T-helper 2 cell treated with Interferon-gamma antibody and Interleukin-4, amounts not matched to agents 100 ng/mL and 5 ng/mL, for 36 hours (primary cell): Measurements from ENCODE around the gene ROR1. TPM values are rescaled to one million over a fixed set of nuclear protein-coding genes. Genes with fewer than 3 reads are reported as not detected.

ENCODE experiments used
- intact Hi-C: fragments of 100-400 bp; cut with micrococcal nuclease; formaldehyde crosslinking; loops from one replicate; pipeline ENCODE4 v1.15.1; 2023
- total RNA-seq: library from RNA; stranded (reverse); gene quantifications from 2 replicates; pipeline ENCODE4 v1.2.3, GENCODE V29; 2022

The ROR1 gene
- total RNA-seq, 1 donor from 2014 or later, result not detected

- intact Hi-C loops, result no loop called here
Measured at GRCh38 chr1:63906047-63906704, 132.4 kb downstream of the ROR1 start.

DNA sequence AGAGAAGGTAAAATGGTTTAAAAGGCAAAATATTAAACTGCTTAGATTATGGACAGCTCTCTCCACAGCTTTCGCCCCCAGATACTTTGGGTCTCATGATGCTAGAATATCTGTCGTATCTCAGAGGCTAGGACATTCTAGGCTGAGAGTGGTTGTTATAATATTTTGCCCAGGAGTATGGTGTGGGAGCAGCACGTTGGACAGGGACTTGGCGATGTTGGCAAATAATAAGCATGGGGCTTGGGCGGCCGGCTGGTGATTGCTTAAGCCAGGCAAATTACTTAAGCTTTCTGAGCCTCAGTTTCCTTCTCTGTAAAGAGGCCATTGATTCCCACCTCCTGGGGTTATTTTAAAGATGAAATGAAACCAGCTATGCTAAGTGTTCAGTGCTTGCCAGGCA, 133.2 kb downstream of the ROR1 start:
- intact Hi-C loops, result no loop called here

DNA sequence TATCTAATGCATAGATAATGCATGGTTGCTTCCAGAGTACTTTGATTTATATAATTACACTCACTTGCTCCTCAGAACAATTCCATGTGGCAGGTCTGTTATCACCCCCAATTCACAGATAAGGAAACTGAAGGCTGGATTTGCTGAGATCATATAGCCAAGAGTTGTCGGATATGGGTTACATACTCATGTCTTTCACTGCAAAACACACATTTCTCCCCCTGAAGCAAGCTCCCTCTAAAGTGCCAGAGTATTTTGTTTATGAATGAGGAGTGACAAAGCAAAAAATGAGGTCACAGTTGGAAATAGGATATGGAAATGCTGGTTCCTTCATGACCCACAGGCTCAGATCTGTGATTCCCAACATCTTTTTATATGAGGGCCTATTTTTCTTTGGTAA, 134.2 kb downstream of the ROR1 start:
- intact Hi-C loops, result no loop called here

DNA sequence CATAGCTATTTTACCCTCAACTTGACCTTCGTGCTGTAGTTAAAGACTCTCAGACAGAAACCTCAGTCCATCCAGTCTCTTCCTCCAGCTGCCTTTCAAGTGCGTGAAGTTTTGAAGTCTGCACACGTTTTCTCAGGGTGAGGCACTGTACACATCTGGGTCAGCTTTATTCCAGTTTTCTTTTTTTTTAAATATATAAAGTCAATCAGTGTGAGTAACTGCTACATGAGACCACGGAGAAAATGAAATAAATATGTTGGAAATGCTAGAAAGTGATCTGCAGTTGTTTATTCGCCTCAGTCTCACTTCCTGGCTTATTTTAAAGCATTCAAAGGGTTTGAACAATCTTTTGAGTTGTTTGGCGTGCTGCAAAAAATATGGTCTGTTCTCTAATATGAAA, 135.7 kb downstream of the ROR1 start:
- intact Hi-C loops, result no loop called here

GRCh38 chr1:63911049-63911448, 137.2 kb downstream of the ROR1 start:
- intact Hi-C loops, result no loop called here

DNA sequence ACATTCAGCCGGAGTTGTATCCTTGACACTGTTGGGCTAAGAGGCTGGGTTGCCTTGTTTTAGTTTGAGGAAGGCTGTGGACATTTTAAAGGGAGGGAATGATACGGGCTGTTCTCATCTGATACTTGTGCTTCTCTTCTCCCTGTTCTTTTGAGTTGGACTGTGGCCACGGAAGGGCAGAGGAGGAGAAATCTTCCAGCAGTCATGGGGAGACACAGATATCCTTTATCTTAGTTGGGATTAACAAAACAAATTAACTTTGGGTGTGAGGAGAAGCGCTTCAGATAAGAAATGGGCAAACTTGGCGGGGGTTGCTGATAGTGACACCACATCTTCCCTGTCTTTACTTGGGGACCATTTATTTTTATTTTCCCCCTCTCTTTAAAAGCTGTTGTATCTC, 138.8 kb downstream of the ROR1 start:
- intact Hi-C loops, result no loop called here

GRCh38 chr1:63913533-63913932, 139.7 kb downstream of the ROR1 start:
- intact Hi-C loops, result no loop called here

- intact Hi-C loops, result no loop called here
Measured at GRCh38 chr1:63914241-63914640, 140.4 kb downstream of the ROR1 start.

- intact Hi-C loops, result loop anchor here (5.0 kb wide), 1 partner anchor 297 kb away; no protein-coding TSS in a partner anchor
Measured at GRCh38 chr1:63914706-63915105, 140.9 kb downstream of the ROR1 start.

- intact Hi-C loops, result loop anchor here (5.0 kb wide), 1 partner anchor 298 kb away; no protein-coding TSS in a partner anchor
Measured at GRCh38 chr1:63915121-63915520, 141.3 kb downstream of the ROR1 start.

DNA sequence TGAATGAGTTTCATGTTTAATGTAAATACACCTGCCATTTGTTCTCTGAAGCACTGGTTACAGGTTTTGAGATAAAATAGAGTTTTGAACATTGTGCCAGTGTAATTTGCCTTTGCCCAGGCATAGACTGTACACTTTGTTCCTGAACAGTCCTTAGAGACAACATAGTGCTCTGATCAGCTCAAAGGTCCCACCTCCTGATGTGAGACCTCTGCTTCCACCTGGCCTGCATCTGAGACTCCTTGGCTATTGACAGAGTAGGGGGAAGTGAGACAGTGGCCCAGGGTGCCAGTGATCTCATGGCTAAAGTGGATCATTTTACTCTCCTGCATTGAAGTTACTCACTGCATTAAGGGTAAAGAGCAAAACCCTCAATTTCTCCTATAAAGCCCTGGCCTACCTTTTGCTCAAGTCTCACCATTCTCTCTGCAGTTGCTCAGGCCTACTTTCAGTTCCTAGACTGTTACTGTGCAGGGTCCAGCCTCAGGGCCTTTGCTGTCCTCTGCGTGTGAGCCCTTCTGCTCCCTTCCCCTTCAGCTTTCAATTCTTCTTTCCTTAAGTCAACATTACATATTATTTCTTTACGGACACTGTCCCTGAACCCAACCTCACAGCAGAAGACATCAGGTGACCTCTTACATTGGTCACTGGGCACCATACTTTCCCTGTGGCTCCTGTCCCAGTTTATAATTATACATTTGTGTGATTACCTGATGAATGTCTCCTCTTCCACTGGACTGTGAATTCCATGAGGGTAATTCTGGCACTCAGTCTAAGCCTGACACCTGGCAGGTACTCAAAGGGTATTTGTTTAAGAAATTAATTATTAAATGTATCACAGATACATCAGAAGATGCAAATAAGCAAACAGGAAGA, 142.9 kb downstream of the ROR1 start:
- intact Hi-C loops, result loop anchor here (5.0 kb wide), 1 partner anchor 299 kb away; no protein-coding TSS in a partner anchor

DNA sequence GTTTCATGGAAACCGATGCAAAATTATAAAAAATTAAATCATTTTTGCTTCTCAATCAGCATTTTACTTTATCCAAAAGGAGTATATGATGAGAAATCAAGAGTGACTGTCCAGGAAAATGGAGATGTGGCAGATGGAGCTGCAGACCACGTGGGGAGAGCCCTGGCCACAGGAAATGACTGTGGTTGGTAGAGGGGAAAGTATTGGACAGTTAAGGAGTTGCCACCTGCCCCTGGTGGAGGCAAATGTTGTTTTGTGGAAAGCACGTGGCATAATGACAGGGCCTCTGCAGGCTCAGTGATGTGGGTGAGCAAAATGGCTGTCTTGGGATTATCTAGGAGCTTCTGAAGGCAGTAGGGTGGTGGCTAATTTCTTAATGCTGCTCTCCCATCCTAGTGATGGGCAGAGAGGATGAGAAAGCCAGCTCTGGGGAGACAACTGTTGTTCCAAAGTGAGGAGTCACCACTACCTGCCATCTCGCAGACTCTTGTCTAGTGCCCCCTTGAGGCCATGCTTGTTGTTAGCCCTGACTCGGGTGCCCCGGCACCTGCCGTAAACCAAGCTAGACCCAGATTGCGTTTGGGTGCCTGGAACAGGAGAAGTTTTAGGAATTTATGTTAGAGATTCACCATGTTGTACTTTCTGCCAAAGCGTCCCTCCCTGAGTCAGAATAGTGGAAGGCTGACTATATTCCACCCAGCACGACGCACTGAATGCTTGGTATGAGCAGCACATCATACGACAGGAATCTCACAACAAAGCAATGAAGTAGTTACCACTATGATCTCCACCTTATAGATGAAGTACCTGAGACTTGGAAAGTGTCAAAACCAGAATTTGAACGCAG, 144.0 kb downstream of the ROR1 start:
- intact Hi-C loops, result loop anchor here (5.0 kb wide), 1 partner anchor 300 kb away; no protein-coding TSS in a partner anchor

- intact Hi-C loops, result loop anchor here (5.0 kb wide), 1 partner anchor 301 kb away; no protein-coding TSS in a partner anchor
Measured at GRCh38 chr1:63918418-63918945, 144.7 kb downstream of the ROR1 start.

GRCh38 chr1:63920154-63921117, 146.6 kb downstream of the ROR1 start:
- intact Hi-C loops, result no loop called here

GRCh38 chr1:63921359-63921758, 147.5 kb downstream of the ROR1 start:
- intact Hi-C loops, result no loop called here

GRCh38 chr1:63921802-63922201, 148.0 kb downstream of the ROR1 start:
- intact Hi-C loops, result no loop called here

DNA sequence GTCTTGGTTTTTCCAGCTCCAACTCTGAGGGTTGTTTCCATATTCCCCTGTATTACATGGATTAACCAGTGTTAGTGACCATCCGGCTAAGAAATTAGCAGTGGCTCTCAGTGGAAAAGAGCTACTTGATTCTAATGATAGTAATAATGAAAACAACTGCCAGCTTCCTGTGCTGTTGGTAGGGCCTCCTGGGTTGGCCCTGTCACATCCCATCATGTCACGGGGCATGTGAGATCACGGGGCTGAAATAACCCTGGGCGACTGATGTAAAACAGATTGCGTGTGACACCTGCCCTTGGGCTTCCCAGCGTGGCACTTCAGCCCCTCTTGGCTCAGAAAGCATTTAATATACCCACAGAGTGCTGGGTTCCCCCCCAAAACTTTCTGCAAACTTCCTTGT, 149.0 kb downstream of the ROR1 start:
- intact Hi-C loops, result no loop called here

DNA sequence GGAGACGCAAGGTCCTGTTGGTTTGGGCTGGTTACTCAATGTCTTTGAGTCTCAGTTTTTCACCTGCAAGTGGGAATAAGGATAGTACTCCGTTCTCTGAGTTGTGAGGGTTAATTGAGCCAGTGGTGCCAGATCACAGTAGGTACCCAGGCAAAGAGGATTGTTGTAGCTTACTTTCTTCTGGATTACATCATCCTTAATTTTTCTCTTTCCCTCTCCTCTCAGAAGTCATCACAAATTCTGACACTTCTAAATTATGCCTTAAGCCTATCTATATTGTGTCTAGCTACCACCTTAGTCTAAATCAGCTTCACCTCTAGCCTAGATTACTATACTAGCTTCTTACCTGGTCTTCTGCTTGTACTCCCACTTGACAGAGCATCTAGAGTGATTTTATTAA, 149.5 kb downstream of the ROR1 start:
- intact Hi-C loops, result no loop called here

DNA sequence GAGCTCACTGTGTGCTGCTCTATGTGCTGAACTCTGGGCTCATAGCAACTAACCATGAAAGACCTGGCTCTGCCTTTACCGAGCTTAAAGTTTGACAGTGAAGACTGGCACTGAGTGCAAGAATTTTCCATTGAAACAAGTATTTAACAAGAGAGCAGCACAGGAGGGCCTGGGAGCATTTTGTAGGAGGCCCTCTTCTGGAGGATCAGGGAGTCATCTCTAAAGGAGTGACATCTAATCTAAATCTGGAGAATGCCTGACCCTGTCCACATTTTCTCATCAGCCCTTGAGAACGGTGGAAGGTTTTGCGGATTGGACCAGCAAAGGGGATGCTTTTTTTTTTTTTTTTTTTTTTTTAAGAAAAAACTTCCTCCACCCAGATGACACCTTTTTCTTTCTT, 150.8 kb downstream of the ROR1 start:
- intact Hi-C loops, result no loop called here
